Measurements from ENCODE around the gene PARD3B.

Gene PARD3B

GRCh38 chr2:205087862-205088261 is 542.6 kb downstream of the PARD3B start:
- DNase-seq: no peak

GRCh38 chr2:205089958-205090357 is 544.7 kb downstream of the PARD3B start:
- DNase-seq: no peak

GRCh38 chr2:205091411-205091810 is 546.1 kb downstream of the PARD3B start:
- no peak for DNase-seq

GRCh38 chr2:205094031-205094430 is 548.8 kb downstream of the PARD3B start:
- no peak for DNase-seq

- DNase-seq: no peak
Measured at GRCh38 chr2:205103699-205104098, 558.4 kb downstream of the PARD3B start.

- DNase-seq: no peak
Measured at GRCh38 chr2:205107810-205108209, 562.5 kb downstream of the PARD3B start.

- DNase-seq: no peak
Measured at GRCh38 chr2:205115511-205115910, 570.2 kb downstream of the PARD3B start.

GRCh38 chr2:205117125-205117524 is 571.9 kb downstream of the PARD3B start:
- no peak for DNase-seq

- DNase-seq: no peak
Measured at GRCh38 chr2:205119136-205119535, 573.9 kb downstream of the PARD3B start.

GRCh38 chr2:205128726-205129125 is 583.5 kb downstream of the PARD3B start:
- DNase-seq: no peak

GRCh38 chr2:205129531-205129930 is 584.3 kb downstream of the PARD3B start:
- no peak for DNase-seq

GRCh38 chr2:205130111-205130829 is 585.0 kb downstream of the PARD3B start:
- DNase-seq: no peak

GRCh38 chr2:205133544-205133943 is 588.3 kb downstream of the PARD3B start:
- DNase-seq: no peak

GRCh38 chr2:205138735-205139134 is 593.5 kb downstream of the PARD3B start:
- no peak for DNase-seq

- peak; percentile 49 for DNase-seq
Measured at GRCh38 chr2:205139822-205140463, 594.7 kb downstream of the PARD3B start.

GRCh38 chr2:205141381-205141780 is 596.1 kb downstream of the PARD3B start:
- no peak for DNase-seq

- no peak for DNase-seq
Measured at GRCh38 chr2:205145888-205146287, 600.6 kb downstream of the PARD3B start.

GRCh38 chr2:205148755-205149154 is 603.5 kb downstream of the PARD3B start:
- DNase-seq: peak; percentile 82

- no peak for DNase-seq
Measured at GRCh38 chr2:205156457-205156856, 611.2 kb downstream of the PARD3B start.

GRCh38 chr2:205158404-205158803 is 613.1 kb downstream of the PARD3B start:
- DNase-seq: no peak

- no peak for DNase-seq
Measured at GRCh38 chr2:205161156-205161839, 616.0 kb downstream of the PARD3B start.

- no peak for DNase-seq
Measured at GRCh38 chr2:205166745-205167144, 621.5 kb downstream of the PARD3B start.

- DNase-seq: no peak
Measured at GRCh38 chr2:205169012-205169411, 623.7 kb downstream of the PARD3B start.

GRCh38 chr2:205169464-205169863 is 624.2 kb downstream of the PARD3B start:
- DNase-seq: no peak
